GM18907 (cell line): ENCODE results near the gene OR56B4.
A peak's percentile ranks its signal among the peaks of the same experiment; 100 is the strongest.
"Not testable (repeated sequence)": the region's sequence is repeated elsewhere in the genome, so short reads cannot be mapped to it uniquely, and the experiment has no call there.

Experiments
- ATAC-seq: cut with Tn5 transposase; IDR thresholded peaks from one replicate; pipeline ENCODE4 v1.9.1; 2021; ENCODE audit warnings: mild to moderate bottlenecking, moderate library complexity; ENCODE audit not compliant: unreplicated experiment

The OR56B4 gene, protein sequence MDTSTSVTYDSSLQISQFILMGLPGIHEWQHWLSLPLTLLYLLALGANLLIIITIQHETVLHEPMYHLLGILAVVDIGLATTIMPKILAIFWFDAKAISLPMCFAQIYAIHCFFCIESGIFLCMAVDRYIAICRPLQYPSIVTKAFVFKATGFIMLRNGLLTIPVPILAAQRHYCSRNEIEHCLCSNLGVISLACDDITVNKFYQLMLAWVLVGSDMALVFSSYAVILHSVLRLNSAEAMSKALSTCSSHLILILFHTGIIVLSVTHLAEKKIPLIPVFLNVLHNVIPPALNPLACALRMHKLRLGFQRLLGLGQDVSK

DNA sequence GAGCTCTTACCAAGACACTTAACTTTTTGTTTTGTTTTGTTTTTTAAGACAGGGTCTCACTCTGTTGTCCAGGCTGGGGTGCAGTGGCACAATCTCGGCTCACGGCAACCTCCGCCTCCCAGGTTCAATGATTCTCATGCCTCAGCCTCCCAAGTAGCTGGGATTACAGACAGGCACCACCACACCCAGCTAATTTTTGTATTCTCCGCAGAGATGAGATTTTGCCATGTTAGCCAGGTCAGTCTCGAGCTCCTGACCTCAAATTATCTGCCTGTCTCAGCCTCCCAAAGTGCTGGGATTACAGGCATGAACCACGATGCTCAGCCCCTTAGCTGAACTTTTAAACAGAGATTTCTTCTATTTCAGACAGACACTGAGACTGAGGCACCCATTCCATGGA, at the start of gene OR56B4:
Gene OR56B4 (plus strand): TSS at position 301 of the 400 bp plus-strand sequence. CDS start 95 bp downstream, at position 396.
- ATAC-seq: not testable (repeated sequence)

DNA sequence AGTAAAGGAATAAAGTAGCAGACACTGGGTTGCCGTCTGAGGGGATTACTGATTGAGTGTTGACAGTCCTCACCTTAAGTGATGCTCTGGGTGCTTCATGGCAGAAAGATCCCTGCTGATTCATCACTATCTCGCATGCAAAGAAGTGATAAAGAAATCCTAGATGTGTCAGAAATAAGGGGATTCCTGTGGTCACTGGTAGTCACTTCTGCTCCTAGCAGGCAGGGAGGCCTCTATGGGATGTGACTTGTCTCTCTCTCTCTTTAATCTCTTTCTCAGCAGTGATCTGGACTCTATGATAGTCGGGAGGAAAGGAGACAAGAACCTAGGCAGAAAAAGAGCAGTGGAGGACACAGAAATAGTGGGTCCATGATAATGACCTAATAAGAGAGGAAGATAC, 46.0 kb upstream of the OR56B4 start:
- no peak for ATAC-seq

DNA sequence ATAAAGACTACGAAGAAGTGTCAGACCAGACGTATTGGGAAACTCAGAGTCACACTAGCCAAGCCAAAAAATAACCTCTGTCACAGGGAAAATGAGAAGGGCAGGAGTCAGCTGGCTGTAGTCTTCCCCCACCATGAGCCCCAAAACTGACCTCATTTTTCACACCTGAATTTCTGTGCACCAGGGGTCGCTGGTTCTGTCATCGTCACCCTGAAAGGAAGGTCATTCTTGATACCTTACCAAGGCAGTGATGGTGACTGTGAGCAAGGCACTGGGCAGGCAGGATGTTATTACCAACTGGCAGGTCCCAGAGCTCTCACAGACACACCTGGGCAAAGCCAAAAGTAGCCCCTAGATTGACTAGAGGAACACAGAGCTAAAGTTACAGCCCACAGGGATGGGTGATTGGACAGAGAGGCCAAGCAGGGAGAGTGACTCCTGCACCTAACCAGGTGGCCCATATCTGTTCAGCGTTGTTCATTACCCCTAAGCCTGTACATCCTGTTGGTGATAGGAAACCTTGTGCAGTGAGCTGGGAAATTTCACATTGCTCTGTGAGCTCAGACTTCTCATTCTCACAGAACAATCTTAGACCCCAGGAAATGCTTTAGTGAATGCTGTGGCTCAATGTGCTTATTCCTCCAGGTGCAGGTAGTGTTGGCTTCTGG, 44.7 kb upstream of the OR56B4 start:
- no peak for ATAC-seq

DNA sequence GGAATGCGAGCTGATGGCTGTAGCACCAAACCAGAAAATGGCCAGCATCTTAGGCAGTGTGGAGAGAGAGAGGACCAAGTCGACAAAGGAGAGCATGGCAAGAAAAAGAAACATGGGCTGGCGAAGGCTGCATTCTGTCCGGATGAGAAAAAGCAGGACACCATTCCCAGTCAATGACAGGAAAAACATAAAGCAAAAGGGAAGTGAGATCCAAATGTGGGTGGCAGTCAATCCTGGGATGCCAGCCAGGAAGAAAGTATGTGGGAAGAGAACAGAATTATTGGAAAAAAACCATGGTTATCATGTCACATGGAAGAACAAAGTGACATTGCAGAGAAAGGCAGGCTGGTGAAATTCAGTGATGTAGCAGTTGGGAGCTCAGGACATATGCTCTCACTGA, 40.0 kb upstream of the OR56B4 start:
- no peak for ATAC-seq

DNA sequence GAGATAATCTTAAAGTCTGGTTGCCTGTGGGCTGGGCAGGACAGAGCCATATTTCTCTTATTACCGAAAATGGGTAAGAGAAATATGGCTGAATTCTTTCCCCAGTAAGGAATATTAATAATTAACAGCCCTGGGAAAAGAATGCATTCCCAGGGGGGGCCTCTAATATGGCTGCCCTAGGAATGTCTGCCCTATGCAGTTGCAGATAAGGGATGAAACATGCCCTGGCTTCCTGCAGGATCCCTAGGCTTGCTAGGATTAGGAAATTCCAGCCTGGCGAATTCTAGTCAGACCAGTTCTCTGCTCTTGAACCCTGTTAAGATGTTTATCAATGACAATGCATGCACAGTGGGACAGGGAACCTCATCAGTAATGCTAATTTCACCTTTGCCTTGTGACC, 31.0 kb upstream of the OR56B4 start:
- ATAC-seq: not testable (repeated sequence)

DNA sequence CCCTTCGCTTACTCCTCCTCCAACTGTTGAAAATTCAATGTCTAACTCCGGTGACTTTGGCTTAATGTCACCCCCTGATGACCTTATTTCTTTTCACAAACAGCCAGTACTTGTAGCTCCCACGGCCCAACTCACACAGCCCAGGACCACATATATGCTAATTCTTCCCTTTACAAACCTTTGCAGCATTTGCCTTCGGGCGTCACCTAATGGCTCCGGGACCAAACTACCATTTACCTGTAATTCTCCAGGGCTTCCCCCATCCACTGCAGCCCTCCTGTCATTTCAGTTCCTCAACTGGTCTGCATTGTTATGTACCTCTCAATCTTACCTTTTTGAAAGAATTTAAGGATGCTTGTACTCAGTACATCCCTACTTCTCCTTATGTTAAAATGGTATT, 29.8 kb upstream of the OR56B4 start:
- ATAC-seq: no peak

DNA sequence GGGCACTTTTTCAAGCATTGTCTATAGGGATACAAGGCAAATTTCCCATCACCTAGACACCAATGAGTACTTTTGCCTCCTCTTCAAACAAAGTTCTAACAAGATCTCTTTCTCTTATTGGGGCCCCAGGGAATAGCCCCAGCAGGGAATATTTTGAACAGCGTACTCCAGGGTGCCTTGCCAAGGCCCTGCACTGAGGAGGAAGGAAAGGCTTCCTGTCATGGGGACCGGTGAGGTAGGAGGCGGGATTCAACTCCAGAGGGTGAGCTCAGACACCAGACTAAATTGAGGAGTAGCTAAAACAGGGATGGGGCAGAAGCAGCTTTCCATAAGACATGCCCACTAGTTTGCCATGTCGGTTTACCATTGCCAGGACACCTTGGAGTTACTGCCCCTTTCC, 28.0 kb upstream of the OR56B4 start:
- no peak for ATAC-seq

DNA sequence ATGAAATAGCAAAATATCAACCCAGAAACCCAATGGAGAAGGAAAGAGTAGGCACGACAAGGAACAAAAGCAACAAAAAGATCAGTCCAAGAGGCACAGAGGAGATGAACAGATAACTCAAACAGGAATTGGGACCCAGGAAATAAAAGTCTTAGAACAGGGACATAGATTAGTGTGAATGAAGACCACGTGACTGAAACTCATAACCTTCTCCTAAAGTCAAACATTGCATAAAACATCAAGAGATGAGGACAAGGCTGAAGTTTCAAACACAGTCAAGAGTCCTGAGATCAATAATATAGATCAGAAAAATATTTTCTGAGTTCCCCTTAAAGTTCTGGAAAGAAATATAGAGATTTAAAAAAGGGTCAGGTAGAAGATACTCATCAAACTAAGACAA, 24.4 kb upstream of the OR56B4 start:
- ATAC-seq: no peak

DNA sequence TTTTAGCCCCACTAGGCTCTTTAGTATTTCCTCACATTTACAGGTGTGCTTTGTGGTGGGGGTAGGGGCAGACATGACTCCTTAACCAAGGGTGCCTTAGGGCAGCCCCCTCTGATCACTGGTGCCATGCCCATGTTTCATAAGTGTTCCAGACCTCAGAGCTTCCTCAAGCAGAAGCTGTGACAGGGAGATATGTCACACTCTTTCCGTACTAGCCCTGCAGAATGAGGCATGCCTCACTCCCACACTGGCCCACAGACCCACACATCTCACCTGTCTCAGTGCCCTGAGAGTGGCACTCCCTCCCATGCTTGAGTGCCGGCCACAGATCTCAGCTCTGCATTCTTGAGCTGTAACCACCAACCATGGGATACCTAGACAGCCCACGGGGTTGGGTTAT, 22.9 kb upstream of the OR56B4 start:
- no peak for ATAC-seq

DNA sequence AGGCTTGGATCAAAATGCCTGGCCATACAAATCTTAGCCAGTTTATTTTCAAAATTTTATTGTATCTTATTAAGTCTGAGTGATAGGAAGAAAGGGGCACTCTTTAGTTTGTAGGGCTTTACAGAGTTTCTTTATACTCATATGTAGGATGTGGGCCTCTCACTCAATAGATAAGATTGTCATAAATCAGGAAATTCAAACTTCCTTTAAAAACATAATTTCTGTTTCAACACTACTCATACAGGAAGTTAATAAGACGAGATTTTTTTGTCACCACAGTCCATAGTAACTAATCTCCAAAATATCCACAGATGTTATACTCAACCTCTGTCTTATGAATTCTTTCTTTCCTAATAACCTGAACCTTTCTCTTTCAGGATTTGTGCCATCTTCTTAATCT, 13.3 kb upstream of the OR56B4 start:
- ATAC-seq: no peak

DNA sequence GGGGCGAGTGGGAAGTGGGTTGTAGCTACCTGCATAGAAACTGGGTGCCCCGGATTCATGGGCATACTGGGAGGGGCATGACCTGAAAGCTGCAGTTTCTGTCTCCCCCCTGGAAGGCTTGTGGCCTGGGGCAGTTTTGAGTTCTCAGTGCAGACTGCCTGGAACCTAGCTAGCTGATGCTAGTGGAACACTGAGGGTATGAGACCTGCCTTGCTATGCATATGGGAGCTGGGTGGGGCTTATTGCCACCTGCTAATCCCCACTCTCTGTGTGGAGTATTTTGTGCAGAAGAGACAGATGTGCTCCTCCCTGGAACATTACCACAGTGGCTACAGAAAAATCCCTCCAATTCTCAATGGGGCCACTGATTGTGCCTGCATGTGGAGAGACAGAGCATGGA, 11.7 kb upstream of the OR56B4 start:
- no peak for ATAC-seq

DNA sequence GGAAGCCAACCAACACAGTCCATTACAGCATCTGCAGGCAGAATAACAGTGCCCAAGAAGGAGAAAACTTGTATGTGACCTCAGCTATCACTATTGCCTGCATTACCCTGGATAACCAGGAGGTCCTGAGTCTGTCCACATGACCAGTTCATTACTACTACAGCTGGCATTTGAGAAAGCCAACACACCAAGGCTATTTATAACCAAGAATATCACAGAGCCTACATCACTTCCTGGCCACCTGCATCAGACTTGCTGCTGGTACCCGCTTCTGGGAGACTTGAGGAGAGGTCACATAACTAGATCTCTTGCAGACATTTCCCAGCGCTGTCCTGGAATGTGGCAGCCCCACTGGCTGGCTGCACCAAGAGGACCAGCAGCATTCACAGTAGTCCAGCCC, 11.1 kb upstream of the OR56B4 start:
- peak; percentile 69 for ATAC-seq

DNA sequence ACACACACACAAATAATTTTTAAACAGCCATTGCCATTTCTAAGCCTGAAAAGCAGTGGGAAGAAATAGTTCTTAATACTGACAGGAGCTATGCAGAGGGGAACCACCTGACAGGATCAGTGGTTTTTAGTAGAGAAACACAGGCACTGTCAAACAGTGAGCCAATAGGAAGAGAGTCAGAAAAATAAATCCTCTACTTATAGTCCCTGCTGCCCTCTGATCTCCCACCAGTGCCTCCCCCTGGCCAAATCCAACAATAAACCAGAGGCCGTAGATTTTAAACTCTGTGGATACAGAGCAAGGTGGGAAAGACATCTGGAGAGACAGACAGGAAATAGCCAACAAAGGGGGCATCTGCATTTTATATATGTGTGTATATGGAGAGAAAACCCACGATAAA, 7.9 kb upstream of the OR56B4 start:
- ATAC-seq: peak; percentile 62

DNA sequence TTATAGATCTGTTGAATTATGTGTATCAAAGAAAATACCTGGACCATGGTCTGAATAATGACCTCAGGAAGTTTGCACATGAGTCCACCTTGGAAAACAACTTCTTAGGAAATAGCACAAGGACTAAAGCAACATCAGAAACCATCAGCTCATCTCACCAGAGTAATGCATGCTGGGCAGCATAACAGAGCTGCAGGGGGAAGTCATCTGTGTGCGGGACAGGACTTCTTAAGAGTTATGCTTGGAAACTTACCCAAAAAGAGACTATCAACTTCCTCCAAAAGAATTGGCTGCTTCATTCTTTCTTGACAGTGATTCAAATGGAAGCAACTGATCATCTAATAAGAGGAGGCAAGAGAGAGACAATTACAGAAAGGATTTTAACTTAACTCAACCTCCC, 2.5 kb downstream of the OR56B4 start:
- no peak for ATAC-seq

DNA sequence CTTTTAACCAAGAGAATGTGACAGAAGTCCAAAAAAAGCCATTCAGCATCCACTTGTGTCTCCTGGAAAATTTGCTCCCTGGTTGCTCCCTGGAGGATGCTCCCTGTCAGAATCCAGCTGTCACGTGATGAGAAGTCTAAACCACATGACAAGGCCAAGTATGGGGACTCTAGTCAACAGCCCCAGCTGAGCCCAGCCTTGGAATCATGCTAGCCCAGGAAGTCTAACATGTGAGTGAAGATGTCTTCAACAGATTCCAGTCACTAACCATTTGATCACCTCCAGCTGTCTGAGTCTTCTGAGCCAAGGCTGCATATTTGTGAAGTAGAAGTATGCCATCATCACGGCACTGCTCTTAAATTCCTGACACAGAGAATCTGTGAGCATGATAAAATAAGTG, 4.2 kb downstream of the OR56B4 start:
- no peak for ATAC-seq

DNA sequence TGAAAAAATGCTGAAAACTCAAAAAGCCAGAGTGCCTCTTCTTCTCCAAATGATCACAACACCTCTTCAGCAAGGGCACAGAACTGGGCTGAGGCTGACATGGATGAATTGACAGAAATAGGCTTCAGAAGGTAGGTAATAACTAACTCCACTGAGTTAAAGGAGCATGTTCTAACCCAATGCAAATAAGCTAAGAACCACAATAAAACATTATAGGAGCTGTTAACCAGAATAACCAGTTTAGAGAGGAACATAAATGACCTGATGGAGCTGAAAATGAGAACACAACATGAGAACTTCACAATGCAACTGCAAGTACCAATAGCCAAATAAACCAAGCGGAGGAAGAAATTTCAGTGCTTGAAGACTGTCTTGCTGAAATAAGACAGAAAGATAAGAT, 9.2 kb downstream of the OR56B4 start:
- ATAC-seq: no peak

DNA sequence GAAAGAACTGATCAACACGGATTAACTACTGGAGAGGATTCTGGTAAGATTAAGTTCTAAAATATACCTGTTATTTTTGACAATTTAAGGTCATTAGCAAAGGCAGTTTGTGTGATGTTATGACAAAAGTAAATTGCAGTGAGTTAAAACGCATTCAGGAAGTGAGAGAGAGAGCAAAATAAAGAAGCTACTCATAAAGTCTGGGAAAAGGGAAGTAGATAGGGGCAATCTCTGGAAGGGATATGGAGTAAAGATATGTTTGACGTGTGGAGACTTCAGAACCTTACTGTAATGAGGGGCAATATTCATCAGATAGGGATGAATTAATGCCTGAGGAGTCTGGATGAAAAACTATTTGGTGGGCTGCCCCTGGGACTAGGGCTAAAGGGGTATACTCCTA, 16.8 kb downstream of the OR56B4 start:
- no peak for ATAC-seq

DNA sequence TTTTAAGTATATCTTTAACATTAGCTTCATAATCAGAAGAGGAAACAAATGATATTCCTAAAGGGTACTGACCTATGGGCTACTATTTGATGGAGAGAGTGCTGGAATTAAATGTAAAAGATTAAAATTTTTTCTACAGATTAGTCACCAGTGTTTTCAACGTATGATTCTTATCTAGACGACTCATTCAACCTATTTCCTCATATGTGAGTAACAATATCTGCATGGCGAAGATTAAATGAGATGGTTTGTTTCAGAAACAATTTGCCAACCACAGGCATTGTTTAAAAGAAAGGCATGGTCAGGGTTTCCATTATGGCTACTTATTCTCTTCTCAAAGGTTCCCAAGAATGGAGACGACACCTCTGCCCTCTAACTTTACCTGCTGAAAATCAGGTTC, 20.4 kb downstream of the OR56B4 start:
- ATAC-seq: no peak

DNA sequence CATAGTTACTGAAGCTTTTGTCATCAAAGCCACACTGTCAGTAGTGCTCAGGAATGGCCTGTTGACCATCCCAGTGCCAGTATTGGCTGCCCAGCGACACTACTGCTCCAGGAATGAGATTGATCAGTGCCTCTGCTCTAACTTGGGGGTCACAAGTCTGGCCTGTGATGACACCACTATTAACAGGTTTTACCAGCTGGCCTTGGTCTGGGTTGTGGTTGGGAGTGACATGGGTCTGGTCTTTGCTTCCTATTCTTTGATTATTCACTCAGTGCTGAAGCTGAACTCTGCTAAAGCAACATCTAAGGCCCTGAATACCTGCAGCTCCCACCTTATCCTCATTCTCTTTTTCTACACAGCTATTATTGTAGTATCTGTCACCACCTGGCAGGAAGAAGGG, 21.5 kb downstream of the OR56B4 start:
- no peak for ATAC-seq

DNA sequence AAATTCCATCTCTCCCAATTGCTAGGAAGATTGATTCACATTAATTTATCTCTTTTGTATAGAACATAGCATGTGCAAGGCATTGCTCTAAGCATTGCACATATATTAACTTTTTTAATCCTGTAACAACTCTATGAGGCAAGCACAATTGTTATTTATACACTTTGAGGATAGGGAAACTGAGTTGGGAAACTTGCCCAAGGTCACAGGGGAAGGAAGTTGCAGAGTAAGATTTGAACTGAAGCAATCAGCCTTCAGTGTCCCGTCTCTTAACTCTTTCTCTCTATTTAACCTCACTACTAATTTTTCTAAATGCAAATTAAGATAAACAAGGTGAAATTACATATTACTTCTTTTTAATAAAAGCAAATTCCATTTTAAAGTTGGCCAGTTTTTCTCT, 22.2 kb downstream of the OR56B4 start:
- ATAC-seq: no peak

DNA sequence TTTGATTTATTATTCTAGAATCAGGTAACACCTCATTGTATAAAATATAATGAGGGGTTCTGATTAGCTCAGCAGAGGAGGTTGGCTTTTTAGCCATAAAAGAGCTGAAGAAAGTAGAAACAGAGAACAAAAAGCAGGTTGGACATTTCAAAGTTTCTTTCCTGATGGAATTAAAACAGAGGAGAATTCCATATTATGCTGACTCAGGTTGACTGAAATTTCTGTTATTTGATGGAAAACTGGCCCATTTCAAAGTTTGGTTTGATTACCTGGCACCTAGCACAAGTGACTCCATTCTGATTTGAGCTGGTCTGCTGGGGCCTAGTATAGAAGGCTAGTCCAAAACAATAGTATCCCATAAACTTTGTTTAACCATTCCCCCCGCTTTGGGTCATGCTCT, 24.9 kb downstream of the OR56B4 start:
- no peak for ATAC-seq

DNA sequence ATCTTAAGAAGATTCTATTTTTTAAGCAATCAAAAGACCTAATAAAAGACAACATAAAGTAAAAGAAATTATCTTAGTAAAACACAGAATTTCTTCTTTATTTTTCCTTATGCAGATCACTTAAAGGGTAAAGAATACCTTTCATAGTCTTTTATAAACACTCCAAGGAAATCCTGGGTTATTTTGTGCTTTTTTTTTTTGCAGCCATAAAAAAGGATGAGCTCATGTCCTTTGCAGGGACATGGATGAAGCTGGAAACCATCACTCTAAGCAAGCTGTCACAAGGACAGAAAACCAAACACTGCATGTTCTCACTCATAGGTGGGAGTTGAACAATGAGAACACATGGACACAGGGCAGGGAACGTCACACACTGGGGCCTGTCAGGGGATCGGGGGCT, 28.5 kb downstream of the OR56B4 start:
- ATAC-seq: not testable (repeated sequence)

DNA sequence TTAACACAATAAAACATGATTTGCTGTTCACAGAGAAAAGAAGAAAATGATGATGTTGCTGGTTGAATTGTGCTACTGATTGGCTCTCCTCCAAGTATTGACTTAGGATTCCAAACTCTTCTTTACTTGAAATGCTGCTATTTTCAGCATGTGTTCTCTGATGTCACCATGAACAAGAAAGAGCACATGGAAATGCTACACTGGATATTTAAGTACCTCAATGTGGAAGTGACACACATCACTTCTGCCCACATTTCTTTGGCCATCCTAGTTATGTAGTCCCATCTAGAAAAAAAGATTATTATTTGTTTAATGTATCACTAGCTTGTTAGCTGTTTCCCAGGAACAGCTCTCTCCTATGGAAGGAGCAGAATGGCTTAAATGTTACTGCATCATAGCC, 35.5 kb downstream of the OR56B4 start:
- no peak for ATAC-seq
